HepG2 (cell line): Measurements from ENCODE around the gene ANG. TPM values are rescaled to one million over a fixed set of nuclear protein-coding genes. Genes with fewer than 3 reads are reported as not detected.

Experiments used
- BRCA1 ChIP-seq: sonication (generic); formaldehyde crosslinking; IDR thresholded peaks from 2 replicates; pipeline ENCODE4 v1.4.0; 2020; ENCODE audit warnings: missing genetic modification reagents
- CAMTA2 ChIP-seq: sonication (generic); formaldehyde crosslinking; IDR thresholded peaks from 2 replicates; pipeline ENCODE4 v1.4.0; 2020; ENCODE audit warnings: mild to moderate bottlenecking, missing genetic modification reagents, borderline replicate concordance
- CHCHD3 ChIP-seq: sonication (generic); formaldehyde crosslinking; IDR thresholded peaks from 2 replicates; pipeline ENCODE4 v1.8.0; 2022; ENCODE audit warnings: mild to moderate bottlenecking, missing genetic modification reagents, moderate library complexity
- ELF1 ChIP-seq: sonication (generic); formaldehyde crosslinking; IDR thresholded peaks from 2 replicates; pipeline ENCODE4 v1.4.0; 2020; ENCODE audit warnings: missing genetic modification reagents
- HNF4G ChIP-seq, 2 experiments: sonication (generic) in 1 of 2; formaldehyde crosslinking in 1 of 2; IDR thresholded peaks; 2 replicates each; pipeline versions ENCODE4 v1.4.0 to v1.6.1; 2011 to 2020; ENCODE audit warnings: borderline replicate concordance in 2 of 2, low read depth in 2 of 2, mild to moderate bottlenecking in 2 of 2, low read length in 1 of 2, missing genetic modification reagents in 1 of 2, moderate library complexity in 1 of 2
- SIX4 ChIP-seq: sonication (generic); formaldehyde crosslinking; IDR thresholded peaks from 2 replicates; pipeline ENCODE4 v1.4.0; 2020; ENCODE audit warnings: missing genetic modification reagents
- TBP ChIP-seq: sonication (generic); formaldehyde crosslinking; IDR thresholded peaks from 2 replicates; pipeline ENCODE4 v1.5.0; 2020; ENCODE audit warnings: missing genetic modification reagents
- ZNF12 ChIP-seq: sonication (generic); formaldehyde crosslinking; IDR thresholded peaks from 2 replicates; pipeline ENCODE4 v1.5.0; 2020; ENCODE audit warnings: missing genetic modification reagents
- ZNF547 ChIP-seq: sonication (generic); formaldehyde crosslinking; IDR thresholded peaks from 2 replicates; pipeline ENCODE4 v1.5.1; 2020; ENCODE audit warnings: mild to moderate bottlenecking, missing genetic modification reagents
- ZNF703 ChIP-seq: sonication (generic); formaldehyde crosslinking; IDR thresholded peaks from 2 replicates; pipeline ENCODE4 v1.5.1; 2020; ENCODE audit warnings: missing genetic modification reagents, mild to moderate bottlenecking, moderate library complexity, borderline replicate concordance
- polyA plus RNA-seq, 8 experiments: library from polyadenylated mRNA; depleted of rRNA in 3 of 8; stranded (reverse) in 7 of 8; unstranded in 1 of 8; fragments of >200 nt; fragmentation: Illumina TruSeq in 4 of 8; extraction: Trizol in 4 of 8; gene quantifications; 2 replicates each; pipeline versions ENCODE4 v1.2.1 to v1.2.3, GENCODE V29; 2011 to 2016; ENCODE audit warnings: low read depth in 4 of 8, missing spikeins in 1 of 8, mixed read lengths in 1 of 8; ENCODE audit not compliant: insufficient read depth in 1 of 8
- total RNA-seq, 5 experiments: library from RNA; depleted of rRNA; stranded (reverse); fragments of >200 nt; fragmentation: Illumina TruSeq; extraction: Trizol; gene quantifications; 2 replicates each; pipeline ENCODE4 v1.2.3, GENCODE V29; 2016; ENCODE audit warnings: low read depth in 1 of 5
- TF ChIP-seq, protein P1 (sequence below): IDR thresholded peaks from 2 replicates; pipeline ENCODE4 v1.6.1; 2018; ENCODE audit warnings: missing genetic modification reagents
- TF ChIP-seq, protein P2 (sequence below): sonication (generic); formaldehyde crosslinking; IDR thresholded peaks from 2 replicates; pipeline ENCODE4 v1.4.0; 2020; ENCODE audit warnings: mild to moderate bottlenecking, missing genetic modification reagents, borderline replicate concordance
- TF ChIP-seq, protein P3 (sequence below): sonication (generic); formaldehyde crosslinking; IDR thresholded peaks from 2 replicates; pipeline ENCODE4 v1.4.0; 2020; ENCODE audit warnings: missing genetic modification reagents, borderline replicate concordance
- TF ChIP-seq, protein P4 (sequence below): sonication (generic); formaldehyde crosslinking; IDR thresholded peaks from 2 replicates; pipeline ENCODE4 v1.4.0; 2020; ENCODE audit warnings: mild to moderate bottlenecking, missing genetic modification reagents
- TF ChIP-seq, protein P5 (sequence below): sonication (generic); formaldehyde crosslinking; IDR thresholded peaks from 2 replicates; pipeline ENCODE4 v1.5.0; 2020; ENCODE audit warnings: missing genetic modification reagents

Gene ANG
- total and polyA plus RNA-seq, 2 of the 13 experiments (the other 11 are each of a cell fraction or from before 2014, with no cell fraction given), result 83.6 to 401 TPM

DNA sequence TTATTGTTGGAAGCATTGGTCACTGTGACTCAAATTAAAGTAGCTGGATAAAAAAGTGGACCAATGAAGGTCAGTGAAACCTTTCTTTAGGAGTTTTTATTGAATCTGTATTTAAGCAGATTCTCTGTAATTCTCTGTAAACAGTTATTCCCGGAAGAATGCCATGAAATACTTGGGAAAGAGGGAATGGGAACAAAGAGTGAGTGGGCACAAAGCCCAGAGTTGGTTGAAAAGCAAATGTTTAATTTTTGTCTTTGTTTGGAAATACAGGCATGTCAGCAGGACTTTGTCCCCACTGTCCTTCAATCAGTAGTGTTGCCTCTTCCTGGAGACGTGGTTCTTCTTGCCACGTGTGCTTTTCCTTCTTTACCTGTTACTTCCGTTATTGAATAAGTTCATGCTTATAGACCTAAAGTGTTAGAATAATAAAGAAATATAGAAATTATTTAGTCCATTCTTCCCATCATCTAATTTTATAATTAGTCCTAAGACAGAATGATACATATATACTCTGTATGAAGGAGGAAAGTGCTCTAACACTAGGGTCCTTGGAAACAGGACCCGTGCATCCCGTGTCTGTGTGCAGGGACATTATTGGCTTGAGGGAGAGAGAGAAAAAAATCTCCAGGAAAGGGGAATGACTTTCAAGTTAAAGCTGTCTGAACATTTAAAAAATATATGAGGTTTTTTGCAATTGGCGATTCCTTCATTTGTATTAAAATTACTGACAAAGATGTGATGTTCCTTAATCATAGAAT is 2.0 kb upstream of the ANG start (continued):
- TF ChIP-seq, protein P1, sequence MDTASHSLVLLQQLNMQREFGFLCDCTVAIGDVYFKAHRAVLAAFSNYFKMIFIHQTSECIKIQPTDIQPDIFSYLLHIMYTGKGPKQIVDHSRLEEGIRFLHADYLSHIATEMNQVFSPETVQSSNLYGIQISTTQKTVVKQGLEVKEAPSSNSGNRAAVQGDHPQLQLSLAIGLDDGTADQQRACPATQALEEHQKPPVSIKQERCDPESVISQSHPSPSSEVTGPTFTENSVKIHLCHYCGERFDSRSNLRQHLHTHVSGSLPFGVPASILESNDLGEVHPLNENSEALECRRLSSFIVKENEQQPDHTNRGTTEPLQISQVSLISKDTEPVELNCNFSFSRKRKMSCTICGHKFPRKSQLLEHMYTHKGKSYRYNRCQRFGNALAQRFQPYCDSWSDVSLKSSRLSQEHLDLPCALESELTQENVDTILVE (CRISPR knock-in tag), result 0 out of 2 replicates have a peak, but pooled peaks have one; percentile 46
- TF ChIP-seq ZNF703 (CRISPR knock-in tag) (no peak), HNF4G (IDR thresholded peaks at IDR 0.05; ENCODE audit: borderline replicate concordance, low read depth, low read length) (peak; percentile 97), HNF4G (CRISPR knock-in tag; IDR thresholded peaks at IDR 0.05; ENCODE audit: borderline replicate concordance, low read depth) (peak; percentile 97; the same call in 1 of the 2 replicates), TBP (CRISPR knock-in tag) (0 out of 2 replicates have a peak, but pooled peaks have one; percentile 28), CHCHD3 (CRISPR knock-in tag) (no peak), BRCA1 (CRISPR knock-in tag) (peak; percentile 90; the same call in 1 of the 2 replicates), ELF1 (CRISPR knock-in tag) (peak; percentile 82), CAMTA2 (no peak), ZNF12 (CRISPR knock-in tag) (0 out of 2 replicates have a peak, but pooled peaks have one; percentile 29), ZNF547 (CRISPR knock-in tag) (no peak), SIX4 (CRISPR knock-in tag) (peak; percentile 39)
- TF ChIP-seq, protein P2, sequence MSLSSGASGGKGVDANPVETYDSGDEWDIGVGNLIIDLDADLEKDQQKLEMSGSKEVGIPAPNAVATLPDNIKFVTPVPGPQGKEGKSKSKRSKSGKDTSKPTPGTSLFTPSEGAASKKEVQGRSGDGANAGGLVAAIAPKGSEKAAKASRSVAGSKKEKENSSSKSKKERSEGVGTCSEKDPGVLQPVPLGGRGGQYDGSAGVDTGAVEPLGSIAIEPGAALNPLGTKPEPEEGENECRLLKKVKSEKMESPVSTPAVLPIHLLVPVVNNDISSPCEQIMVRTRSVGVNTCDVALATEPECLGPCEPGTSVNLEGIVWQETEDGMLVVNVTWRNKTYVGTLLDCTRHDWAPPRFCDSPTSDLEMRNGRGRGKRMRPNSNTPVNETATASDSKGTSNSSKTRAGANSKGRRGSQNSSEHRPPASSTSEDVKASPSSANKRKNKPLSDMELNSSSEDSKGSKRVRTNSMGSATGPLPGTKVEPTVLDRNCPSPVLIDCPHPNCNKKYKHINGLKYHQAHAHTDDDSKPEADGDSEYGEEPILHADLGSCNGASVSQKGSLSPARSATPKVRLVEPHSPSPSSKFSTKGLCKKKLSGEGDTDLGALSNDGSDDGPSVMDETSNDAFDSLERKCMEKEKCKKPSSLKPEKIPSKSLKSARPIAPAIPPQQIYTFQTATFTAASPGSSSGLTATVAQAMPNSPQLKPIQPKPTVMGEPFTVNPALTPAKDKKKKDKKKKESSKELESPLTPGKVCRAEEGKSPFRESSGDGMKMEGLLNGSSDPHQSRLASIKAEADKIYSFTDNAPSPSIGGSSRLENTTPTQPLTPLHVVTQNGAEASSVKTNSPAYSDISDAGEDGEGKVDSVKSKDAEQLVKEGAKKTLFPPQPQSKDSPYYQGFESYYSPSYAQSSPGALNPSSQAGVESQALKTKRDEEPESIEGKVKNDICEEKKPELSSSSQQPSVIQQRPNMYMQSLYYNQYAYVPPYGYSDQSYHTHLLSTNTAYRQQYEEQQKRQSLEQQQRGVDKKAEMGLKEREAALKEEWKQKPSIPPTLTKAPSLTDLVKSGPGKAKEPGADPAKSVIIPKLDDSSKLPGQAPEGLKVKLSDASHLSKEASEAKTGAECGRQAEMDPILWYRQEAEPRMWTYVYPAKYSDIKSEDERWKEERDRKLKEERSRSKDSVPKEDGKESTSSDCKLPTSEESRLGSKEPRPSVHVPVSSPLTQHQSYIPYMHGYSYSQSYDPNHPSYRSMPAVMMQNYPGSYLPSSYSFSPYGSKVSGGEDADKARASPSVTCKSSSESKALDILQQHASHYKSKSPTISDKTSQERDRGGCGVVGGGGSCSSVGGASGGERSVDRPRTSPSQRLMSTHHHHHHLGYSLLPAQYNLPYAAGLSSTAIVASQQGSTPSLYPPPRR (CRISPR knock-in tag), result peak; percentile 84; the same call in 1 of the 2 replicates
- TF ChIP-seq, protein P3, sequence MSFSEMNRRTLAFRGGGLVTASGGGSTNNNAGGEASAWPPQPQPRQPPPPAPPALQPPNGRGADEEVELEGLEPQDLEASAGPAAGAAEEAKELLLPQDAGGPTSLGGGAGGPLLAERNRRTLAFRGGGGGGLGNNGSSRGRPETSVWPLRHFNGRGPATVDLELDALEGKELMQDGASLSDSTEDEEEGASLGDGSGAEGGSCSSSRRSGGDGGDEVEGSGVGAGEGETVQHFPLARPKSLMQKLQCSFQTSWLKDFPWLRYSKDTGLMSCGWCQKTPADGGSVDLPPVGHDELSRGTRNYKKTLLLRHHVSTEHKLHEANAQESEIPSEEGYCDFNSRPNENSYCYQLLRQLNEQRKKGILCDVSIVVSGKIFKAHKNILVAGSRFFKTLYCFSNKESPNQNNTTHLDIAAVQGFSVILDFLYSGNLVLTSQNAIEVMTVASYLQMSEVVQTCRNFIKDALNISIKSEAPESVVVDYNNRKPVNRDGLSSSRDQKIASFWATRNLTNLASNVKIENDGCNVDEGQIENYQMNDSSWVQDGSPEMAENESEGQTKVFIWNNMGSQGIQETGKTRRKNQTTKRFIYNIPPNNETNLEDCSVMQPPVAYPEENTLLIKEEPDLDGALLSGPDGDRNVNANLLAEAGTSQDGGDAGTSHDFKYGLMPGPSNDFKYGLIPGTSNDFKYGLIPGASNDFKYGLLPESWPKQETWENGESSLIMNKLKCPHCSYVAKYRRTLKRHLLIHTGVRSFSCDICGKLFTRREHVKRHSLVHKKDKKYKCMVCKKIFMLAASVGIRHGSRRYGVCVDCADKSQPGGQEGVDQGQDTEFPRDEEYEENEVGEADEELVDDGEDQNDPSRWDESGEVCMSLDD (CRISPR knock-in tag), result 0 out of 2 replicates have a peak, but pooled peaks have one; percentile 32
- TF ChIP-seq, protein P4, sequence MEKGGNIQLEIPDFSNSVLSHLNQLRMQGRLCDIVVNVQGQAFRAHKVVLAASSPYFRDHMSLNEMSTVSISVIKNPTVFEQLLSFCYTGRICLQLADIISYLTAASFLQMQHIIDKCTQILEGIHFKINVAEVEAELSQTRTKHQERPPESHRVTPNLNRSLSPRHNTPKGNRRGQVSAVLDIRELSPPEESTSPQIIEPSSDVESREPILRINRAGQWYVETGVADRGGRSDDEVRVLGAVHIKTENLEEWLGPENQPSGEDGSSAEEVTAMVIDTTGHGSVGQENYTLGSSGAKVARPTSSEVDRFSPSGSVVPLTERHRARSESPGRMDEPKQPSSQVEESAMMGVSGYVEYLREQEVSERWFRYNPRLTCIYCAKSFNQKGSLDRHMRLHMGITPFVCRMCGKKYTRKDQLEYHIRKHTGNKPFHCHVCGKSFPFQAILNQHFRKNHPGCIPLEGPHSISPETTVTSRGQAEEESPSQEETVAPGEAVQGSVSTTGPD (CRISPR knock-in tag), result peak; percentile 82; the same call in 1 of the 2 replicates
- TF ChIP-seq, protein P5, sequence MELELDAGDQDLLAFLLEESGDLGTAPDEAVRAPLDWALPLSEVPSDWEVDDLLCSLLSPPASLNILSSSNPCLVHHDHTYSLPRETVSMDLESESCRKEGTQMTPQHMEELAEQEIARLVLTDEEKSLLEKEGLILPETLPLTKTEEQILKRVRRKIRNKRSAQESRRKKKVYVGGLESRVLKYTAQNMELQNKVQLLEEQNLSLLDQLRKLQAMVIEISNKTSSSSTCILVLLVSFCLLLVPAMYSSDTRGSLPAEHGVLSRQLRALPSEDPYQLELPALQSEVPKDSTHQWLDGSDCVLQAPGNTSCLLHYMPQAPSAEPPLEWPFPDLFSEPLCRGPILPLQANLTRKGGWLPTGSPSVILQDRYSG (CRISPR knock-in tag), result 0 out of 2 replicates have a peak, but pooled peaks have one; percentile 43
